CD4-positive, alpha-beta T cell (primary cell): ENCODE data around the gene TRPV6. TPM values are rescaled to one million over a fixed set of nuclear protein-coding genes. Genes with fewer than 3 reads are reported as not detected.

Experiments
- ATAC-seq: fragments of 200-7000 bp; cut with Tn5 transposase; one replicate; pipeline ENCODE4 v1.10.0; 2022; ENCODE audit warnings: mild to moderate bottlenecking; ENCODE audit not compliant: poor library complexity
- CTCF ChIA-PET: fragments of 350-600 bp; sonication (Branson Sonifier 250); formaldehyde crosslinking; loops from one replicate; lab custom pipeline; 2021; ENCODE audit warnings: antibody characterized with exemption, inconsistent platforms; lab: Charles Lee
- POLR2A ChIA-PET: fragments of 350-600 bp; sonication (Branson Sonifier 250); formaldehyde crosslinking; loops from one replicate; lab custom pipeline; 2021; ENCODE audit warnings: antibody characterized with exemption, inconsistent platforms; lab: Charles Lee
- DNase-seq, 14 experiments: peaks; one replicate each; pipeline ENCODE4 v3.0.0-alpha.2; 2013 to 2020; ENCODE audit warnings: mixed read lengths in 2 of 14
- H3K27ac ChIP-seq, 2 donors: one replicate each; pipeline versions ENCODE4 v1.5.1 to v1.7.0; 2013; ENCODE audit warnings: low read length in 2 of 2, low read depth in 1 of 2, mild to moderate bottlenecking in 1 of 2
- H3K27me3 ChIP-seq, 2 experiments: 1 replicate in 1 of 2; 2 replicates in 1 of 2; pipeline versions ENCODE4 v1.6.1 to v1.7.0; 2013; ENCODE audit warnings: low read length in 2 of 2, control low read depth in 1 of 2, mild to moderate bottlenecking in 1 of 2, moderate library complexity in 1 of 2; ENCODE audit not compliant: insufficient read depth in 2 of 2, control insufficient read depth in 1 of 2
- H3K36me3 ChIP-seq: one replicate; pipeline ENCODE4 v1.6.1; 2013; ENCODE audit warnings: low read length, control low read depth; ENCODE audit not compliant: insufficient read depth
- H3K4me1 ChIP-seq: one replicate; pipeline ENCODE4 v1.6.1; 2013; ENCODE audit warnings: low read length, control low read depth; ENCODE audit not compliant: insufficient read depth
- H3K4me3 ChIP-seq: one replicate; pipeline ENCODE4 v1.5.1; 2013; ENCODE audit warnings: mild to moderate bottlenecking, low read length, moderate library complexity
- H3K9me3 ChIP-seq, 2 experiments: 1 replicate in 1 of 2; 2 replicates in 1 of 2; pipeline versions ENCODE4 v1.6.1 to v1.7.0; 2013; ENCODE audit warnings: low read length in 2 of 2, mild to moderate bottlenecking in 2 of 2, control low read depth in 1 of 2, moderate library complexity in 1 of 2; ENCODE audit not compliant: control insufficient read depth in 1 of 2, insufficient read depth in 1 of 2
- H3K27ac Mint-ChIP-seq: one replicate; pipeline ENCODE4 v1.8.0; 2020; ENCODE audit warnings: mixed read lengths
- H3K27me3 Mint-ChIP-seq: one replicate; pipeline ENCODE4 v1.8.0; 2021; ENCODE audit warnings: mixed read lengths
- H3K36me3 Mint-ChIP-seq: one replicate; pipeline ENCODE4 v1.8.0; 2021; ENCODE audit warnings: low read depth, mixed read lengths
- H3K4me1 Mint-ChIP-seq: one replicate; pipeline ENCODE4 v1.8.0; 2021; ENCODE audit warnings: low read depth, mixed read lengths
- H3K4me3 Mint-ChIP-seq: one replicate; pipeline ENCODE4 v1.8.0; 2020; ENCODE audit warnings: mild to moderate bottlenecking, mixed read lengths
- H3K9me3 Mint-ChIP-seq: one replicate; pipeline ENCODE4 v1.8.0; 2020; ENCODE audit warnings: mixed read lengths
- CTCF ChIP-seq: fragments of 200-600 bp; IDR thresholded peaks from one replicate; pipeline ENCODE4 v1.8.0; 2022; ENCODE audit warnings: antibody characterized with exemption, mild to moderate bottlenecking
- intact Hi-C, 2 experiments: fragments of 100-400 bp; cut with DNase I in 1 of 2; cut with micrococcal nuclease in 1 of 2; formaldehyde crosslinking; loops; one replicate each; pipeline versions ENCODE4 v1.15.1 to v1.9.0; 2023 to 2025; cut with DNase I, micrococcal nuclease
- total RNA-seq, 174 experiments: library from RNA in 2 of 174; stranded (reverse) in 2 of 174; gene quantifications; one replicate each; pipeline ENCODE4 v1.2.3 and lab custom pipeline; 2021 to 2026

Gene TRPV6
- total RNA-seq, 2 experiments from 2014 or later: not detected

- Histone ChIP-seq H3K4me1 (no peaks in the 10 kb centered on the region), H3K36me3 (no peaks in the 10 kb centered on the region), H3K4me3 (no peak overlapping the region), H3K27ac (no peak overlapping the region), H3K9me3 (no peaks in the 10 kb centered on the region), H3K27me3 (no peaks in the 10 kb centered on the region)
- intact Hi-C loops: no loop called here
- ChIA-PET CTCF (no interaction called here), POLR2A (interaction anchor here (0.7 kb wide), 1 partner anchor 17 kb away, joined by 3 read pairs; no protein-coding TSS in a partner anchor)
- Mint-ChIP-seq H3K27me3 (peaks cover 5% of the 10 kb centered on the region), H3K27ac (no peak overlapping the region), H3K36me3 (no peaks in the 10 kb centered on the region), H3K4me1 (no peaks in the 10 kb centered on the region), H3K9me3 (no peaks in the 10 kb centered on the region), H3K4me3 (no peak overlapping the region)
- TF ChIP-seq CTCF: no peak
- no peak for ATAC-seq
- no peak for DNase-seq
These were observed 13.0 kb upstream of the TRPV6 start for GRCh38 chr7:142898377-142899170.

GRCh38 chr7:142897691-142898090 is 12.1 kb upstream of the TRPV6 start:
- ATAC-seq: no peak
- no peaks in the 10 kb centered on the region for H3K9me3 Mint-ChIP-seq
- Histone ChIP-seq H3K4me3 (no peak overlapping the region), H3K9me3 (no peaks in the 10 kb centered on the region), H3K4me1 (no peaks in the 10 kb centered on the region), H3K36me3 (no peaks in the 10 kb centered on the region), H3K27me3 (no peaks in the 10 kb centered on the region), H3K27ac (no peak overlapping the region)
- ChIA-PET CTCF (no interaction called here), POLR2A (interaction anchor here (0.7 kb wide), 1 partner anchor 18 kb away, joined by 3 read pairs; no protein-coding TSS in a partner anchor)
- no peak overlapping the region for H3K4me3 Mint-ChIP-seq
- intact Hi-C loops: no loop called here
- H3K27me3 Mint-ChIP-seq: peaks cover 5% of the 10 kb centered on the region
- no peaks in the 10 kb centered on the region for H3K4me1 Mint-ChIP-seq
- no peak overlapping the region for H3K27ac Mint-ChIP-seq
- TF ChIP-seq CTCF: no peak
- no peak for DNase-seq
- no peaks in the 10 kb centered on the region for H3K36me3 Mint-ChIP-seq

- H3K9me3 ChIP-seq: no peaks in the 10 kb centered on the region
- Mint-ChIP-seq H3K27ac (no peak overlapping the region), H3K36me3 (no peaks in the 10 kb centered on the region), H3K27me3 (peaks cover 5% of the 10 kb centered on the region), H3K9me3 (no peaks in the 10 kb centered on the region), H3K4me3 (no peak overlapping the region), H3K4me1 (no peaks in the 10 kb centered on the region)
- no peak overlapping the region for H3K4me3 ChIP-seq
- POLR2A ChIA-PET: no interaction called here
- H3K27me3 ChIP-seq: no peaks in the 10 kb centered on the region
- CTCF ChIA-PET: no interaction called here
- no peak for TF ChIP-seq CTCF
- no peaks in the 10 kb centered on the region for H3K4me1 ChIP-seq
- intact Hi-C loops: no loop called here
- no peaks in the 10 kb centered on the region for H3K36me3 ChIP-seq
- no peak for DNase-seq
- H3K27ac ChIP-seq: no peak overlapping the region
- no peak for ATAC-seq
These were observed 11.3 kb upstream of the TRPV6 start for GRCh38 chr7:142896741-142897379.
